Activated naive CD8-positive, alpha-beta T cell (primary cell): ENCODE data around the gene SLC16A13.
"Not testable (repeated sequence)": the region's sequence is repeated elsewhere in the genome, so short reads cannot be mapped to it uniquely, and the experiment has no call there.

ENCODE experiments used
- H3K27ac Mint-ChIP-seq: one replicate; pipeline ENCODE4 v1.8.0; 2021; ENCODE audit warnings: mixed read lengths
- H3K27me3 Mint-ChIP-seq: one replicate; pipeline ENCODE4 v1.8.0; 2021; ENCODE audit warnings: mixed read lengths
- H3K36me3 Mint-ChIP-seq: one replicate; pipeline ENCODE4 v1.8.0; 2021; ENCODE audit warnings: mixed read lengths
- H3K4me1 Mint-ChIP-seq: one replicate; pipeline ENCODE4 v1.8.0; 2021; ENCODE audit warnings: low read depth, mixed read lengths
- H3K4me3 Mint-ChIP-seq: one replicate; pipeline ENCODE4 v1.8.0; 2021; ENCODE audit warnings: mild to moderate bottlenecking, mixed read lengths
- H3K9me3 Mint-ChIP-seq: one replicate; pipeline ENCODE4 v1.8.0; 2021; ENCODE audit warnings: low read depth, mixed read lengths

The SLC16A13 gene

DNA sequence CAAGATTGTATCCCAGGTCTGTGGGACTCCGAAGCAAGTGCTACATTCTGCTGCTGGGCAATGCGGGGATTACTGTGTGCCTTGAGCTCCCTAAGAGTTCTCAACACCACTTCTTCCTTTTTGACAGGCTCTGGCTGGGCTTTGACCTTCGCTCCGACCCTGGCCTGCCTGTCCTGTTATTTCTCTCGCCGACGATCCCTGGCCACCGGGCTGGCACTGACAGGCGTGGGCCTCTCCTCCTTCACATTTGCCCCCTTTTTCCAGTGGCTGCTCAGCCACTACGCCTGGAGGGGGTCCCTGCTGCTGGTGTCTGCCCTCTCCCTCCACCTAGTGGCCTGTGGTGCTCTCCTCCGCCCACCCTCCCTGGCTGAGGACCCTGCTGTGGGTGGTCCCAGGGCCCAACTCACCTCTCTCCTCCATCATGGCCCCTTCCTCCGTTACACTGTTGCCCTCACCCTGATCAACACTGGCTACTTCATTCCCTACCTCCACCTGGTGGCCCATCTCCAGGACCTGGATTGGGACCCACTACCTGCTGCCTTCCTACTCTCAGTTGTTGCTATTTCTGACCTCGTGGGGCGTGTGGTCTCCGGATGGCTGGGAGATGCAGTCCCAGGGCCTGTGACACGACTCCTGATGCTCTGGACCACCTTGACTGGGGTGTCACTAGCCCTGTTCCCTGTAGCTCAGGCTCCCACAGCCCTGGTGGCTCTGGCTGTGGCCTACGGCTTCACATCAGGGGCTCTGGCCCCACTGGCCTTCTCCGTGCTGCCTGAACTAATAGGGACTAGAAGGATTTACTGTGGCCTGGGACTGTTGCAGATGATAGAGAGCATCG is 2.4 kb downstream of the SLC16A13 start:
- H3K4me3 Mint-ChIP-seq: peak overlapping the region; percentile 54
- H3K4me1 Mint-ChIP-seq: peaks cover 38% of the 10 kb centered on the region
- H3K27ac Mint-ChIP-seq: no peak overlapping the region
- no peaks in the 10 kb centered on the region for H3K36me3 Mint-ChIP-seq
- H3K27me3 Mint-ChIP-seq: no peaks in the 10 kb centered on the region
- no peaks in the 10 kb centered on the region for H3K9me3 Mint-ChIP-seq

DNA sequence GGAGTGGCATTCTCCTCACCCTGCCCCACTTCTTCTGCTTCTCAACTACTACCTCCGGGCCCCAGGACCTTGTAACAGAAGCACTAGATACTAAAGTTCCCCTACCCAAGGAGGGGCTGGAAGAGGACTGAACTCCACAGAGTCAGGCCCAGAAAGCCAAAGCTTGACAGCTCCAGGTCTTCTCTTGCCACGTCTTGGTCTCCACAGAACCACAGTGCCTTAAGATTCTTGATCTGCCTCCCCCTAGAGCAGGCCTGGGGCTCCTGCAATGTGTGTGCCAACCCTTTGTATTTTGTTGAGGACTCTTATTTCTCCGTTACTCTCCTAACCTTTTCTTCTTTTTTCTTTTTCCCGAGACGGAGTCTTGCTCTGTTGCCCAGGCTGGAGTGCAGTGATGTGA is 4.0 kb downstream of the SLC16A13 start:
- no peaks in the 10 kb centered on the region for H3K27me3 Mint-ChIP-seq
- no peaks in the 10 kb centered on the region for H3K36me3 Mint-ChIP-seq
- H3K4me1 Mint-ChIP-seq: peaks cover 33% of the 10 kb centered on the region
- H3K27ac Mint-ChIP-seq: peak overlapping the region; percentile 41
- no peak overlapping the region for H3K4me3 Mint-ChIP-seq
- no peaks in the 10 kb centered on the region for H3K9me3 Mint-ChIP-seq

DNA sequence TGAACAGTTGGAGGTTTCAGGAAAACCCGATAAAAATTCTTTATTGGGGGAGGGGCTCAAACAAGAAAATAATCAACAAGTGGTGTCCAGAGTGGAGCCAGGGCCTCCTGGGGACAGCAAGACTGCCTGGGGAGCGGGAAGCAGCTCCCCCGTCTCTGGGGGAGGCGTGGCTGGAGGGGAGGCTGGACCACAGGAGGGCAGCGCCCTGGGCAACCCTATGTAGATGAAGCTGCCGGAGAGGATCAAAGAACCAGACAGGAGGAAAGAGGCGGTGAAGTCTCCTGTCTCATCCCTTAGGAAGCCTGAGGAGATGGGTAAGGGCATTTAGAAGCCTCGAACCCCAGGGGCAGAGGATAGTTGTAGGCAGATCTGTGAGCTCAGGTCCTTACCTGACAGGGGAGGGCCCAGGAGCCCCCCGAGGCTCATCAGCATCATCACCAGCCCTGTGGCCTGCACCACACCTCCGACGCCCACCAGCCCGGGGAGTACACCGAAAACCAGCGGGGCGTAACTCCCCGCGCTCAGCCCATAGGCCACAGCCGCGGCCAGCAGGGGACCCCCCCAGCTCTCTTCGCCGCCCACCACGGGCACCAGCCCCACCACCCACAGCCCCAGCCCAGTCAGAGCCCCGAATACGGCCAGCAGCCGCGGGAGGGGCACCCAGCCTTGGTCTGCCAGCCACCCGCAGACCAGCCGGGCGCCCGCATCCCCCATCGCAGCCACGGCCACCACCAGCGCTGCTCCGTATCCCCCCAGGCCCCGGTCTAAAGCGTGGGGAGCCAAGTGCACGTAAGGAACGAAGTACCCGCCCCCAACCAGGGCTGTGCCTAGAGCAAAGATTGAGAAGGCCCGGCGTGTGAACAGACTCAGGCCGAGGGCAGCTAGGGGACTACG is 6.0 kb downstream of the SLC16A13 start:
- Mint-ChIP-seq H3K9me3 (no peaks in the 10 kb centered on the region), H3K27me3 (no peaks in the 10 kb centered on the region), H3K36me3 (no peaks in the 10 kb centered on the region), H3K27ac (peak overlapping the region; percentile 70), H3K4me3 (peak overlapping the region; percentile 80), H3K4me1 (peaks cover 34% of the 10 kb centered on the region)

DNA sequence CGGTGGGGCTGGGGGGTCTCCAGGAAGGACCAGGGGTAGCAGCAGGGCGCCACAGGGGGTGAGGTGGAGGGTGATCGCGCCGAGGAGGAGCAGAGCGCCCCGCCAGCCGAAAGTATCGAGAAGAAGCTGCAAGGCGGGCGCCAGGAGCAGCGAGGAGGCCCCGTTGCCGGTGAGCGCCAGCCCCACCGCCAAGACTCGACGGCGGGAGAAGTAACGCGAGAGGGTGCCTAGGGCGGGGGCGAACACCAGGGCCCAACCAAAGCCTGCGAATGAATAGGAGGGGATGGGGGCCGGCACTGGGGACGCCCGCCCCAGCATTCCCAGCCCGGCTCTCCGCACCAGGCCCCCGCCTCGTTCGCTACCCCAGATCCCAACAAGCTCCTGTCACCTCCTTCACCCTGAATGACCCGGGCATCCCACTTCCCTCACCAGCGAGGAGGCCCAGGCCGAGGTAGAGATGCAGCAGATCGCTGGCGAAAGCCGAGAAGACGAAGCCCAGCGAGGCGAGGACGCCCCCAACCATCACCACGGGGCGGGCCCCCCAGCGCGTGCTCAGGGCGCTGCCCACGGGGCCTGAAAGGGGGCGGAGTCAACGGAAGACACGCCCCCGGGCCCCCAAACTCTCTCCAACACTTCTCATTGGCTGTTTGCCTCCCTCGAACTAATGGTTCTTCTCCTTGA is 6.8 kb downstream of the SLC16A13 start:
- Mint-ChIP-seq H3K4me1 (peaks cover 41% of the 10 kb centered on the region), H3K36me3 (no peaks in the 10 kb centered on the region), H3K27ac (peak overlapping the region; percentile 70), H3K4me3 (peak overlapping the region; percentile 80), H3K27me3 (no peaks in the 10 kb centered on the region), H3K9me3 (no peaks in the 10 kb centered on the region)

DNA sequence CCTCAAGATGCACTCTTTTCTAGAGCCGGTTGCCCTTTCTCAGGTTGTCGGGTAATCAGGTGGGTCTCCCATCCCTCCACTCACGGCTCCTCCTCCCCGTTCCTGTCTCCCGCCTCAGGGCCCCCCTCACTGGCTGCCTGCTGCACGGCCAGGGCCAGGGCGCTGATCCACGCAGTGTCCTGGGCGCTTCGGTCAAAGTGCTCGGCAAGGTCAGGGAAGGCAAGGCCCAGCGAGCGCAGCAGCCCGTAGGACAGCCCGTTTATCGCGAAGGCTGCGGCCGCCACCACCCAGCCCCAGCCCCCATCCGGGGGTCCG is 7.3 kb downstream of the SLC16A13 start:
- H3K4me1 Mint-ChIP-seq: peaks cover 41% of the 10 kb centered on the region
- H3K36me3 Mint-ChIP-seq: no peaks in the 10 kb centered on the region
- no peaks in the 10 kb centered on the region for H3K9me3 Mint-ChIP-seq
- H3K27ac Mint-ChIP-seq: peak overlapping the region; percentile 28
- no peaks in the 10 kb centered on the region for H3K27me3 Mint-ChIP-seq
- peak overlapping the region; percentile 80 for H3K4me3 Mint-ChIP-seq

DNA sequence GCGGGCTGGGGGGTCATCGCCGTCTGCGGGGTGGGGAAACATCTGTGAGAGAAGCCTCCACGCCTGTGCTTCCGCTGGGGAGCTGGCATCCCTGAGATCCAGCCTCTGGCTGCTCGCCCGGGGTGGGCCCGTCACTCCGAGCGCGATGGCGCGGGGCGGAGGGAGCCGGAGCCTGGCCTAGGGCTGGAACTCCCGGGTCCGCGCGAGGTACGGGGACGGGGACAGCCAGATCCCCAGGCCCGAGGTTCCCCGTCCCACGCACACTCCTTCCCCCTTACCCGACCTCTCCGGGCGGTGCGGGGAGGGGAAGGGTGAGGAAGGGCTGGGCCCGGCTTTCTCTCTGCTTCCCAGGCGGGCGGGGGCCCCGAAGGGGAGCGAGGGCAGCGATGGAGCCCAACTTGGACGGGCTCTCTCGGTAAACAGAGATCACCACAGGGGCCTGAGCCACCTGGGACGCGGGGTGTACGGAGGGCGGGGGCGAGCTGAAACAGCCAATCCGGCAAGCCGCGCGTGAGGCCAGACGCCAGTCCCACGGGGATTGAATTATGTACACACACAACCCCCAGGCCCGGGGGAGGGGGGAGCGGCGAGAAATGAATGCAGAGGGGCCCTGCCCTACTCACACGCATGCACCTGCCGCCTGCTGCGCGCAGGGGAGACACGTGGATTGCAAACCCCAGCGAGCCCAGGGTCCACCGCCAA is 7.8 kb downstream of the SLC16A13 start, which contains the start of gene SLC16A11:
SLC16A11 (minus strand) TSS at position 596 of the 702 bp plus-strand sequence; CDS start at position 17, 579 bp downstream.
- Mint-ChIP-seq H3K9me3 (no peaks in the 10 kb centered on the region), H3K36me3 (no peaks in the 10 kb centered on the region), H3K27me3 (no peaks in the 10 kb centered on the region), H3K4me3 (peak within 1 kb of the TSS; percentile 80), H3K4me1 (peaks cover 36% of the 10 kb centered on the region), H3K27ac (peak within 1 kb of the TSS; percentile 28)

DNA sequence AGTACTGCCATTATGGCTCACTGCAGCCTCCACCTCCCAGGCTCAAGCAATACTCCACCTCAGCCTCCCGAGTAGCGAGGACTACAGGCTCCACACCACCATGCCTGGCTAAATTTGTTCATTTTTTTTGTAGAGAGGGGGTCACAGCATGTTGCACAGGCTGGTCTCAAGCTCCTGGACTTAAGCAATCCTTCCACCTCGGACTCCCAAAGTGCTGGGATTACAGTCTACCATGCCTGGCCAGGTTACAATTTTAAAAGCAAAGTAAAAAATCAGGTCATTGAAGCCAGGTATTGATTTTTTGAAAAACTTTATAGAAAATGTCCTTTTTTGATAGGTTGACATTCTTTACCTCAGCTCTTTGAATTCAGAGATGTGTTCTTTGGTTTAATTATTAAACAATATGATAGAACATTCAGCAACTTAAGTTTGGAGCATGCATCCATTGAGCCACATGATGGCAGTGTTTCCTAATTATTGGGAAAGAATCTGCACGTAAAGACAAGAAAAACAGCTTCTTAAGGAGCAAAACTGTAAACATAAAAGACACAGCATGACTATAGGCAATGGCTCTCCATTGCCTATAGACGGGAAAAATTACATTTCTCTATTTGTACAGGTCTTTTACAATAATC is 9.8 kb downstream of the SLC16A13 start:
- Mint-ChIP-seq H3K9me3 (no peaks in the 10 kb centered on the region), H3K36me3 (no peaks in the 10 kb centered on the region), H3K27ac (peak overlapping the region; percentile 43), H3K4me3 (peak overlapping the region; percentile 84), H3K4me1 (peaks cover 31% of the 10 kb centered on the region), H3K27me3 (peaks cover 2% of the 10 kb centered on the region)

DNA sequence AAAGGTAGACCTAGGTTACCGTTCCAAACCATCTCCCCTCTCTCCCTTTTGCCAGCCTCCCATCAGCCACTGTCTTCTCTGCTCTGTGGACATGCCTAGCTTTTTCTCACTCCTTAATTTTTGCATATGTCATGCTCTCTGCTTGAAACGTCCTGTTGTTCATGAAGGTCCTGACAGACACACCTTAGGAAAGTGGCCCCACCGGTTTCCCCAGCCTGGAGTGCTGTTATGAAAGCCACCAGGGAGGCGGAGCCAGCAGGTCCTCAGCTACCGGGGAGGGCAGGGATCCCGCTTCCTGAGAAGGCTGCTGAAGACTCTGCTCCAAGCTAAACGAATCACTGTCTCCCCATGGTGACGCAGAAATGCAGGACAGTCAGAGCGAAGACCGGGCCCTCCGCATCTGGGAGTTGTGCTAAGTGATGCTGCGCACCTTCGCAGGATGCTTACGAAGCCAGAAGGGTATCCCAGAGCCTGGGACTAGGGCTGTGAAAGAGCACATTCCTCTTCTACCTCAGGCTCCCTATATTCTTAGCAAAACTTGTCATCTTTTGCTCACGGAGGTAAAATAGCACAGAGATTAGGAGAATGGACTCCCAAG is 10.4 kb downstream of the SLC16A13 start:
- no peaks in the 10 kb centered on the region for H3K9me3 Mint-ChIP-seq
- H3K4me3 Mint-ChIP-seq: peak overlapping the region; percentile 84
- H3K27ac Mint-ChIP-seq: peak overlapping the region; percentile 43
- no peaks in the 10 kb centered on the region for H3K36me3 Mint-ChIP-seq
- peaks cover 2% of the 10 kb centered on the region for H3K27me3 Mint-ChIP-seq
- peaks cover 31% of the 10 kb centered on the region for H3K4me1 Mint-ChIP-seq

DNA sequence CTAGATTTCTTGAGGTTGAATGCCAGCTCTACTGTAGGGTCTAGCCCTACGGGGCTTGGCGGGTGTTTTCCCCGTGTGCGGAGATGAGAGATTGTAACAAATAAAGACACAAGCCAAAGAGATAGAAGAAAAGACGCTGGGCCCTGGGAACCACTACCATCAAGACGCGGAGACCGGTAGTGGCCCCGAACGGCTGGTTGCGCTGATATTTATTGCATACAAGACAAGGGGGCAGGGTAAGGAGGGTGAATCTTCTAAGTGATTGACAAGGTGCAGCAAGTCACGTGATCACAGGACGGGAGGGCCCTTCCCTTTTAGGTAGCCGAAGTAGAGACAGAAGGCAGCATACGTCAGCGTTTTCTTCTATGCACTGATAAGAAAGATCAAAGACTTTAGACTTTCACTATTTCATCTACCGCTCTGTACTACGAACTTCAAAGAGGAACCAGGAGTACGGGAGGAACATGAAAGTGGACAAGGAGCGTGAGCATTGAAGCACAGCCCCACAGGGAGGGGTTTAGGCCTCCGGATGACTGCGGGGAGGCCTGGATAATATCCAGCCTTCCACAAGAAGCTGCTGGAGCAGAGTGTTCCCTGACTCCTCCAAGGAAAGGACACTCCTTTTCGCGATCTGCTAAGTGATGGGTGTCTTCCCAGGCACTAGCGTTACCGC is 11.0 kb downstream of the SLC16A13 start:
- not testable (repeated sequence) for H3K36me3 Mint-ChIP-seq, H3K27me3 Mint-ChIP-seq, H3K9me3 Mint-ChIP-seq
- peak overlapping the region; percentile 35 for H3K27ac Mint-ChIP-seq
- H3K4me1 Mint-ChIP-seq: peaks cover 28% of the 10 kb centered on the region
- H3K4me3 Mint-ChIP-seq: peak overlapping the region; percentile 84

DNA sequence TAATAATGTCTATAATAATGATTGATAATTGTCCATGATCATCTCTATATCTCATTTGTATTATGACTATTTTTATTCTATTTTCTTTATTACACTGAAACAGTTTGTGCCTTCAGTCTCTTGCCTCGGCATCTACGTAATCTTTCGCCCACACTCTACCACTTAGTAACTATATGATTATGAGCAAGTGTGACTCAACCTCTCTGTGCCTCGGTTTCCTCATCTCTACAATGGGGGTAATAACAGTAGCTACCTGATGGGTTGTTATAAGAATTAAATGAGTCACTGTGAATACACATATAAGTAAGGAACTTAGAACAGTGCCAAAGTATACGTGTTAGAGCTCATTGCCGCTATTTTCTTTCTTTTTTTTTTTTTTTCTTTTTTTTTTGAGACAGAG is 11.8 kb downstream of the SLC16A13 start:
- Mint-ChIP-seq H3K4me1 (peaks cover 26% of the 10 kb centered on the region), H3K36me3 (no peaks in the 10 kb centered on the region), H3K4me3 (peak overlapping the region; percentile 84), H3K9me3 (no peaks in the 10 kb centered on the region), H3K27me3 (peaks cover 2% of the 10 kb centered on the region), H3K27ac (no peak overlapping the region)

DNA sequence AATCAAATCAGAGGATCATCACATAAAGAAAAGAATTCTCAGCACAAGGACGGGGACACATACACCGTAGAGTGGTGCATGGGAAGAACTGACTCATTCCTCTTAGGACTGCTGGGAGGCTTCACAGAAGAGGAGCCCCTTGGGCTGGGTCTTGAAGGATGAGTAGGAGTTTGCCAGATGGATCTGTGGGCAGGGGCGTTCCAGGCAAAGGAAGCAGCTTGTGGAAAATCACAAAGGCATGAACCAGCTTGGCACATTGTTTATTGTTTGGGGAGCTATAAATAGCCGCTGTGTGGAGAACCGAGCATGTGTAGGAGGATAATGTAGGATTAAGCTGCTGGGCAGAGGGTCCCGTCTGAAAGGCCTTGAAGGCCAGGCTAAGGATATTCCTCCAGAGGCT is 13.2 kb downstream of the SLC16A13 start:
- no peaks in the 10 kb centered on the region for H3K36me3 Mint-ChIP-seq
- no peaks in the 10 kb centered on the region for H3K9me3 Mint-ChIP-seq
- peaks cover 2% of the 10 kb centered on the region for H3K27me3 Mint-ChIP-seq
- H3K27ac Mint-ChIP-seq: no peak overlapping the region
- peaks cover 23% of the 10 kb centered on the region for H3K4me1 Mint-ChIP-seq
- no peak overlapping the region for H3K4me3 Mint-ChIP-seq

DNA sequence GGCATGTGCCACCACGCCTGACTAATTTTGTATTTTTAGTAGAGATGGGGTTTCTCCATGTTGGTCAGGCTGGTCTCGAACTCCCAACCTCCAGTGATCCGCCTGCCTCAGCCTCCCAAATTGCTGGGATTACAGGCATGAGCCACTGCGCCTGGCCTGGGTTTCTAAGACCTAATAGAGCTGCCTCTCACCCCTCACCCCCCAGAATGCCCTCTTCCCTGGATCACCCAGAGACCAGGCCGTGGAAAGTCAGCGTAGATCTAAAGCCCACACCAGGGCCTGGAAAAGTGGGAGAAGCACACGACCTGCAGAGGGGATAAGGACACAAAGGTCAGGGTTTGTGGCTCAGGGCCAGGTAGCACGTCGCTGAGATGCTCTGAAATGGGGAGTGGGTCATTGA is 14.8 kb downstream of the SLC16A13 start:
- not testable (repeated sequence) for H3K27ac Mint-ChIP-seq, H3K4me3 Mint-ChIP-seq, H3K36me3 Mint-ChIP-seq, H3K9me3 Mint-ChIP-seq, H3K27me3 Mint-ChIP-seq
- peaks cover 22% of the 10 kb centered on the region for H3K4me1 Mint-ChIP-seq

DNA sequence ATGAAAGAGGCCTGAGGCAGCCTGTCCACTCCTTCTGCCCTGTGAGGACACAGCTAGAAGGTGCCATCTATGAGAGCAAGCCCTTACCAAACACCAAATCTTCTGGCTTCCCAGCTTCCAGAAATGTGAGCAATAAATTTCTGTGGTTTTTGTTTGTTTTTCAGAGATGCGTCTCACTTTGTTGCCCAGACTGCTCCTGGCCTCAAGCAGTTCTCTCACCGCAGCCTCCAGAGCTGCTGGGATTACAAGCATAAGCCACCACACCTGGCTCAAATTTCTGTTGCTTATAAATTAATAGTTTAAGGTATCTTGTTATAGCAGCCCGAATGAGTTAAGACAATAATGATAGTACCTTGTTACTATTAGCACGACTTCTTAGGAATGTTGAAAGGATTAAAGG is 20.6 kb downstream of the SLC16A13 start:
- Mint-ChIP-seq H3K4me1 (peaks cover 16% of the 10 kb centered on the region), H3K4me3 (no peak overlapping the region)

More for the DNA sequence above, 20.6 kb downstream of the SLC16A13 start:
- Mint-ChIP-seq H3K9me3 (no peaks in the 10 kb centered on the region), H3K27me3 (no peaks in the 10 kb centered on the region), H3K27ac (no peak overlapping the region), H3K36me3 (no peaks in the 10 kb centered on the region)
